ENCODE results near the gene FTH1. TPM values are rescaled to one million over a fixed set of nuclear protein-coding genes. Genes with fewer than 3 reads are reported as not detected.
"Not testable (repeated sequence)": the region's sequence is repeated elsewhere in the genome, so short reads cannot be mapped to it uniquely, and the experiment has no call there.

The FTH1 gene
- total RNA-seq, 3 donors from 2014 or later: 351 to 505 (median 363) TPM

DNA sequence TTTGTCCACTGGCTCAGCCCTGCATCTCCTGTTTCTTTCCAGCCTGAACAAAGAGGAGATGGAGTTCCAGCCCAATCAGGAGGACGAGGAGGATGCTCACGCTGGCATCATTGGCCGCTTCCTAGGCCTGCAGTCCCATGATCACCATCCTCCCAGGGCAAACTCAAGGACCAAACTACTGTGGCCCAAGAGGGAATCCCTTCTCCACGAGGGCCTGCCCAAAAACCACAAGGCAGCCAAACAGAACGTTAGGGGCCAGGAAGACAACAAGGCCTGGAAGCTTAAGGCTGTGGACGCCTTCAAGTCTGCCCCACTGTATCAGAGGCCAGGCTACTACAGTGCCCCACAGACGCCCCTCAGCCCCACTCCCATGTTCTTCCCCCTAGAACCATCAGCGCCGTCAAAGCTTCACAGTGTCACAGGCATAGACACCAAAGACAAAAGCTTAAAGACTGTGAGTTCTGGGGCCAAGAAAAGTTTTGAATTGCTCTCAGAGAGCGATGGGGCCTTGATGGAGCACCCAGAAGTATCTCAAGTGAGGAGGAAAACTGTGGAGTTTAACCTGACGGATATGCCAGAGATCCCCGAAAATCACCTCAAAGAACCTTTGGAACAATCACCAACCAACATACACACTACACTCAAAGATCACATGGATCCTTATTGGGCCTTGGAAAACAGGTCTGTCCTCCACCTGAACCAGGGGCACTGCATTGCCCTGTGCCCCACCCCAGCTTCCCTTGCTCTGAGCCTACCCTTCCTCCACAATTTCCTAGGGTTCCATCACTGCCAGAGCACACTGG is 5.0 kb downstream of the FTH1 start:
- Mint-ChIP-seq H3K9me3 (no peaks in the 10 kb centered on the region), H3K4me1 (ENCODE audit: low read depth) (peaks cover 47% of the 10 kb centered on the region), H3K27me3 (ENCODE audit: low read depth) (no peaks in the 10 kb centered on the region), H3K4me3 (no peak overlapping the region), H3K36me3 (ENCODE audit: insufficient read depth) (peaks cover 30% of the 10 kb centered on the region)
- ATAC-seq (no peak), DNase-seq (no peak)

- Mint-ChIP-seq H3K27me3 (ENCODE audit: low read depth) (no peaks in the 10 kb centered on the region), H3K36me3 (ENCODE audit: insufficient read depth) (peaks cover 30% of the 10 kb centered on the region)
These were observed 5.7 kb downstream of the FTH1 start for GRCh38 chr11:61961570-61962212.

GRCh38 chr11:61960532-61960931 is 6.9 kb downstream of the FTH1 start:
- H3K4me1 Mint-ChIP-seq (ENCODE audit: low read depth): peaks cover 45% of the 10 kb centered on the region
- H3K27me3 Mint-ChIP-seq (ENCODE audit: low read depth): peaks cover 8% of the 10 kb centered on the region
- ATAC-seq (no peak), DNase-seq (no peak)
- no peaks in the 10 kb centered on the region for H3K9me3 Mint-ChIP-seq
- no peak overlapping the region for H3K4me3 Mint-ChIP-seq
- peaks cover 27% of the 10 kb centered on the region for H3K36me3 Mint-ChIP-seq (ENCODE audit: insufficient read depth)

More at GRCh38 chr11:61961570-61962212, 5.7 kb downstream of the FTH1 start:
- H3K4me3 Mint-ChIP-seq: no peak overlapping the region
- no peak for ATAC-seq
- peaks cover 47% of the 10 kb centered on the region for H3K4me1 Mint-ChIP-seq (ENCODE audit: low read depth)
- no peaks in the 10 kb centered on the region for H3K9me3 Mint-ChIP-seq
- DNase-seq: no peak

DNA sequence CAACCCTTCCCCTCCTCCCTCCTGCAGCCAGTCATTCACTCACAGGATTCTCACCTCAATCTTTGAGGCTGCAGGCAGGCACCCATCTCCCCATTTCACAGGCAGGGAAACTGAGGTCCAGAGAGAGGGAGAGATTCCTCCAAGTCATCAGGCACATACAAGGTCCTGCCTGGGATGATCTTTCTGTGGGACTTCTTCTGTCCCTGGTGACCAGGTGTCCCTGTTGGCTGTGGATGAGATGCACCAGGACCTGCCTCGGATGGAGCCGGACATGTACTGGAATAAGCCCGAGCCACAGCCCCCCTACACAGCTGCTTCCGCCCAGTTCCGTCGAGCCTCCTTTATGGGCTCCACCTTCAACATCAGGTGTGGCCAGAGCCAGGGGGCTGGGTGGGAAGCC is 7.8 kb downstream of the FTH1 start:
- DNase-seq: no peak
- Mint-ChIP-seq H3K4me1 (ENCODE audit: low read depth) (peaks cover 37% of the 10 kb centered on the region), H3K36me3 (ENCODE audit: insufficient read depth) (peaks cover 18% of the 10 kb centered on the region), H3K4me3 (no peak overlapping the region), H3K27me3 (ENCODE audit: low read depth) (peaks cover 12% of the 10 kb centered on the region), H3K9me3 (no peaks in the 10 kb centered on the region)
- ATAC-seq: no peak

GRCh38 chr11:61959114-61959513 is 8.3 kb downstream of the FTH1 start:
- DNase-seq (no peak), ATAC-seq (no peak)
- peaks cover 14% of the 10 kb centered on the region for H3K36me3 Mint-ChIP-seq (ENCODE audit: insufficient read depth)
- no peak overlapping the region for H3K4me3 Mint-ChIP-seq
- no peaks in the 10 kb centered on the region for H3K9me3 Mint-ChIP-seq
- peaks cover 18% of the 10 kb centered on the region for H3K27me3 Mint-ChIP-seq (ENCODE audit: low read depth)
- H3K4me1 Mint-ChIP-seq (ENCODE audit: low read depth): peaks cover 31% of the 10 kb centered on the region

DNA sequence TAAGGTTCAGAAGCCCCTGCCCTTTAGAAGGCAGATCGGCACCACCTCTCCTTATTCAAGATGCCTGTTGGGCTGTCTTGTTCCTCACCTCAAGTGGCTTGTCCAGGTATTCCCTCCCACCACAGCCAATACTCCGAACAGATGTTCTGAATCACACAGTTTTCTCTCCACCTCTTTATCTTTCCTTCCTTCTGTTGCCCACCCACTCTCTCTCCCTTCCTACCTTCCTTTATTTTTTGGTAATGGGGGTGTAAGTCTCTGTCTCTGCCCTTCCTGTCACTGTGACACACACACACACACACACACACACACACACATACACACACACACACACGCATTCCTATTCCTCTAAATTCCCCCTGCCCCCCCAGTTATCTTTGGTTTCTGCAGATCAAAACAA is 8.8 kb downstream of the FTH1 start:
- Mint-ChIP-seq H3K9me3 (no peaks in the 10 kb centered on the region), H3K4me1 (ENCODE audit: low read depth) (peaks cover 26% of the 10 kb centered on the region), H3K4me3 (no peak overlapping the region), H3K27me3 (ENCODE audit: low read depth) (peaks cover 23% of the 10 kb centered on the region), H3K36me3 (ENCODE audit: insufficient read depth) (peaks cover 9% of the 10 kb centered on the region)
- DNase-seq (no peak), ATAC-seq (no peak)

DNA sequence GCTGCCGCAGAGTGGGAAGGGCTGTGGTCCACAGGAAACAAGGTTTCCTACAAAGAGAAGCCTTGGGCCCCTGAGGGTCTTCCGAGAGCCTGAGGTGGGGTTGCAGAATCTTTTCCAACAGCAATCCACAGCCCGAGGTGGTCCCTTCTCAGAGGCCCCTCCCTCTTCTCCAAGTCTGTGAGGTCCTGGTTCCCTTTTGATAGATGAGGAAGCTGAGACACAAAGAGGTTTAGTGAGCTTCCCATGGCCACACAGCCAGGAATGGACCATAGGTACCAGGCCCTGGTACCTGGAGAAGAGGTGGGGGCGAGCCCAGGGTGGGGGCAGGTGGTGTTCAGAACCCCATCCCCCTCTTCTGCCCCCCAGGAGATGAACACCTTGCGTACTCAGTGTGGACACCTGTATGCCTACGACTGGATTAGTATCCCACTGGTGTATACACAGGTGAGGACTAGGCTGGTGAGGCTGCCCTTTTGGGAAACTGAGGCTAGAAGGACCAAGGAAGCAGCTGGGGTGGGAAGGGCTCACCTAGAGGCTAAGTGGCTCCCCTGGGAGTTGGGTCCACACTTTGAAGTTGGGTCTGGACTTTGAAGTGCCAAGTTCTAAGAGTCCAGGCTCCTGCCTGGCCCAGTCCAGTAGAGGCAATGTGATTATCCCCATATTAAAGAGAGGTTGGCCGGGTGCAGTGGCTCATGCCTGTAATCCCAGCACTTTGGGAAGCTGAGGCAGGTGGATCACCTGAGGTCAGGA is 10.2 kb downstream of the FTH1 start:
- no peak overlapping the region for H3K4me3 Mint-ChIP-seq
- DNase-seq: no peak

DNA sequence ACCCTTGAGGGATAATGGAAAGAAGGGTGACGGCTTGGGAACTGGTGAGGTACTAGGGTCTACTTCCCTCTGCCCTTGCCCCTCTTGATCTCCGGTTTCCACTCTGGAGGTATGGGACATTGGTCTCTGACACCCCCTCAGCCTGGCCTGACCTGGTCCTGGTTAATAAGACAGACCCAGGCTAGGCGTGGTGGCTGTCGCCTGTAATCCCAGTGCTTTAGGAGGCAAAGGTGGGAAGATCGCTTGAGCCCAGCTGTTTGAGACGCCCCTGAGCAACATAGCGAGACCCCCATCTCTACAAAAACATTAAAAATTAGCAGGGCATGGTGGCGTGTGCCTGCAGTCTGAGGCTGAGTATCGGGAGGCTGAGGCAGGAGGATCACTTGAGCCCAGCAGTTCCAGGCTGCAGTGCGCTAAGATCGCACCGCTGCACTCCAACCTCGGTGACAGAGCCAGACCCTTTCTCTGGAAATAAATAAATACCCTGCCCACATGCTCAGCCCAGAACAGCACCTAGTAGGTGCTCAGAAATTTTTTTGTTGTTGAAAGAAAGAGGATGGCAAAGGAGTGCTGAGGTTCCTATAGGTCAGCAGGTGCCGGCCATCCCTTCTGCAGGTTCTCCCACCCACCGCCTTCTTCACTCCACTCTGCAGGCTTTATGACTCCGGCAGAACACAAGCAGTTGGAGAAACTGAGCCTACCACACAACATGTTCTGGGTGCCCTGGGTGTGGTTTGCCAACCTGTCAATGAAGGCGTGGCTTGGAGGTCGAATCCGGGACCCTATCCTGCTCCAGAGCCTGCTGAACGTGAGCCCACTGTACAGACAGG is 11.0 kb downstream of the FTH1 start:
- ATAC-seq (no peak), DNase-seq (no peak)
- Mint-ChIP-seq H3K36me3 (ENCODE audit: insufficient read depth) (peaks cover 1% of the 10 kb centered on the region), H3K9me3 (no peaks in the 10 kb centered on the region), H3K4me1 (ENCODE audit: low read depth) (peaks cover 9% of the 10 kb centered on the region), H3K4me3 (no peak overlapping the region), H3K27me3 (ENCODE audit: low read depth) (peaks cover 25% of the 10 kb centered on the region)

More for the DNA sequence above, 10.2 kb downstream of the FTH1 start:
- peaks cover 13% of the 10 kb centered on the region for H3K4me1 Mint-ChIP-seq (ENCODE audit: low read depth)
- H3K9me3 Mint-ChIP-seq: no peaks in the 10 kb centered on the region
- no peak for ATAC-seq
- H3K36me3 Mint-ChIP-seq (ENCODE audit: insufficient read depth): peaks cover 3% of the 10 kb centered on the region
- H3K27me3 Mint-ChIP-seq (ENCODE audit: low read depth): peaks cover 23% of the 10 kb centered on the region

GRCh38 chr11:61955422-61956135 is 11.9 kb downstream of the FTH1 start:
- DNase-seq: peak; percentile 18
- no peak overlapping the region for H3K4me3 Mint-ChIP-seq

DNA sequence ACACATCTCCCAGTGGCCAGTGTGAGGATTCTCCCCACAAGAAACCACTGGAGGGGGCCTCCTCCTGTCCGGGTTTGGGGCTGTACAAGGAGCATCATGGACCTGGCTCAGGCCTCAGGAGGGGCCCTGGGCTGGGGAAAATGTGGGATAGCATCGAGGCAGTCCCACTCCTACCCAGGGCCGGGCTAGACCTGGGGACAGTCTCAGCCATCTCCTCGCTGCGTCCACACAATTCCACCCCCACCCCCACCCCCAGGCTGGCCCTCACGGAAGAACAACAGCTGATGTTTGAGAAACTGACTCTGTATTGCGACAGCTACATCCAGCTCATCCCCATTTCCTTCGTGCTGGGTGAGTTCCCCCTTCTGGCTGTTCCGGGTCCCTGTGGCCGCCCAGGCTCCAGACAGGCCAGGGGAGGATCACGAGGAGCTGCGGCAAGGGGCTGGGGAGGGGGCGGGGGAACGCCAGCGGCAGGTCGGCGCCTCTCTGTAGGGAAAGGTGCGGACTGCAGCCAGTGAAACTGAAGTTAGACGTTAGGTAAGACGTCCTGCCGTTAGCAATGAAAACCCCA is 12.5 kb downstream of the FTH1 start:
- Mint-ChIP-seq H3K36me3 (ENCODE audit: insufficient read depth) (peaks cover 1% of the 10 kb centered on the region), H3K4me1 (ENCODE audit: low read depth) (peaks cover 9% of the 10 kb centered on the region), H3K4me3 (no peak overlapping the region), H3K9me3 (no peaks in the 10 kb centered on the region), H3K27me3 (ENCODE audit: low read depth) (peaks cover 25% of the 10 kb centered on the region)
- ATAC-seq (peak; percentile 16 to 24), DNase-seq (no peak)

More at GRCh38 chr11:61955422-61956135, 11.9 kb downstream of the FTH1 start:
- peak; percentile 63 to 70 for ATAC-seq
- peaks cover 25% of the 10 kb centered on the region for H3K27me3 Mint-ChIP-seq (ENCODE audit: low read depth)
- peaks cover 9% of the 10 kb centered on the region for H3K4me1 Mint-ChIP-seq (ENCODE audit: low read depth)
- no peaks in the 10 kb centered on the region for H3K9me3 Mint-ChIP-seq
- peaks cover 1% of the 10 kb centered on the region for H3K36me3 Mint-ChIP-seq (ENCODE audit: insufficient read depth)

DNA sequence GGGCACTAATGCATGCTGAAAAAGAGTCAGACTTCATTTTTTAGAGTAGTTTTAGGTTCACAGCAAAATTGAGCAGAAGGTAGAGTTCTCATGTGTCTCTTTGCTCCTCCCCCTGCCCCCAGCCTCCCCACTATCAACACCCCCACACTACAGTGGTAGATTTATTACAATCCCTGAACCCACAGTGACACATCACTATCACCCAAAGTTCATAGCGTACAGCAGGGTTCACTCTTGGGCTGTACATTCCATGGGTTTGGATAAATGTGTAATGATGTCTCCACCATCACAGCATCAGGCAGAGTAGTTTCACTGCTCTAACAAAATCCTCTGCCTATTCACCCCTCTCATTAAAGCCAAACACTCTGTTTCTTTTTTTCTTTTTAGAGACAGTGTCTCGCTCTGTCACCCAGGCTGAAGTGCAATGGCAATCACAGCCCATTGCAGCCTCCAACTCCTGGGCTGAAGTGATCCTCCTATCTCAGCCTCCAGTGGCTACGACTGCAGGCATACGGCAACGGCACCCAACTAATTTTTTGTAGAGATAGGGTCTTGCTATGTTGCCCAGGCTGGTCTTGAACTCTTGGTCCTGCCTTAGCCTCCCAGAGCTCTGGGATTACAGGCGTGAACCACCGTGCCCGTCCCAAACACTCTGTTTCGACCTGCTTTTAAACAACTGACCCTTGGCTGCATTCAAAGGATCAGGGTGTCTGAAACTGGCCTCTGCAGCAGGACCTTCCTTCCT is 13.2 kb downstream of the FTH1 start:
- ATAC-seq (no peak), DNase-seq (no peak)
- no peaks in the 10 kb centered on the region for H3K9me3 Mint-ChIP-seq
- H3K27me3 Mint-ChIP-seq (ENCODE audit: low read depth): peaks cover 25% of the 10 kb centered on the region
- H3K4me3 Mint-ChIP-seq: no peak overlapping the region
- peaks cover 9% of the 10 kb centered on the region for H3K4me1 Mint-ChIP-seq (ENCODE audit: low read depth)
- H3K36me3 Mint-ChIP-seq (ENCODE audit: insufficient read depth): peaks cover 1% of the 10 kb centered on the region

DNA sequence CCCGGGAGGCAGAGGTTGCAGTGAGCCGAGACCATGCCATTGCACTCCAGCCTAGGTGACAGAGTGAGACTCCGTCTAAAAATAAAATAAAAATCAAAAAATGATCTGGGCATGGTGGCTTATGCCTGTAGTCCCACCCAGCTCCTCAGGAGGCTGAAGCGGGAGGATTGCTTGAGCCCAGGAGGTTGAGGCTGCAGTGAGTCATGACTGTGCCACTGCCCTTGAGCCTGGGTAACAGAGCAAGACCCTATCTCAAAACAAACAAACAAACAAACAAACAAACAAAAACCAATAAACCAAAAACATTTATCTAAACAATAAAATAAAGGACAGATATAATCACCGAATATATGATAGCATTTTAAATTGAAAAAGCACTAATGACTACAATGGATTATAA is 13.8 kb downstream of the FTH1 start:
- not testable (repeated sequence) for DNase-seq, H3K9me3 Mint-ChIP-seq, H3K4me3 Mint-ChIP-seq

More for the DNA sequence above, 13.8 kb downstream of the FTH1 start:
- not testable (repeated sequence) for H3K4me1 Mint-ChIP-seq (ENCODE audit: low read depth); ATAC-seq; H3K36me3 Mint-ChIP-seq (ENCODE audit: insufficient read depth)
- peaks cover 25% of the 10 kb centered on the region for H3K27me3 Mint-ChIP-seq (ENCODE audit: low read depth)
